Measurements from ENCODE around the gene FERMT1. TPM values are rescaled to one million over a fixed set of nuclear protein-coding genes. Genes with fewer than 3 reads are reported as not detected.

FERMT1 gene
- total and polyA plus RNA-seq, 2 of the 13 experiments (the other 11 are each of a cell fraction or from before 2014, with no cell fraction given): 15.8 to 29.5 TPM

DNA sequence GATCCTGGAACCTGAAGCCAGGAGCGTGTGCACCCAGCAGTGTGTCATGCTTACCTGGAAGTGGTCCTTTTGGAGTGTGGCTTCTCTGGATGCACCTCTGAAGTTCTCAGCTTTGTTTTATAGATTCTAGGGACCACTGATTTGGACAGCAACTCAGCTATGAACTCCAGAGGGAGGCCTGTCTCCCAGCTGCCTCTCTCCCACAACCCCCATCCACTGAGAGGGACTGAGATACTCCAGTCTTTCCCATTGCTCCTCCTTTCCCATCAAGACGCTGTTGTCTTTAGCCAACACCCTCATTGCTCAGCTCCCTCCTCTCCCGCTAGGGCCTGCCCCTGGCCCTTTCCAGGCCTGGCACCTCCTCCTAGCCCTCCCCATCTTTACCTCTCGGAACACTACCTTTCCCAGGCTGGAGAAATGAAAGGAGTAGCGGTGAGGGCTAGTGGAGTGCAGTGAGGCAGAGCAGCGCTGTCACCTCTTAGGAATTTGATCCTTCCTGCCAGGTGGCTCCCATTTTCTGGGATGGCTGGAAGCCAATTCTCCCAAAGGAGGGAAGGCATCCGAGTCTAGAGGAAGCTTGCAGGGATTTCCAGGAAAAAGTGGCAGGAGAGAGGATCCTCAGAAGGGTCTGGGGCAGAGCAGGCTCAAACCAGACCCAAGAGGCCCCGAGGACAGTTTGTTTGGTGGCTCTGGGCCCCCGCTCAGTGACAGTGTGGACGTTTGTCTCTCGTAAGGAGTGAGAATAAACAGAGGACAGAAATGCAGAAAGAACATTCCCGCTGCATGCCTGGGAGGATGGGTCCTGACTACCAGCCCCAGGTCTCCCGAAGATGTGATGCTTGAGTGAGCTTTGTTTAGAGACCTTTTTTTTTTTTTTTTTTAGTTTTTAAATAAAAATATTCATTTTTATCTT is 68.8 kb downstream of the FERMT1 start, which contains the start of gene LRRN4 (continued):
- TF ChIP-seq AKNA (CRISPR knock-in tag; IDR thresholded peaks at IDR 0.05; ENCODE audit: borderline replicate concordance) (no peak), EHMT2 (IDR thresholded peaks at IDR 0.05; ENCODE audit: borderline replicate concordance, low read depth, low read length) (no peak), KAT2B (IDR thresholded peaks at IDR 0.05; ENCODE audit: borderline replicate concordance, low read depth, low read length) (no peak), NBN (conservative IDR thresholded peaks at IDR 0.05) (no peak), CREM (IDR thresholded peaks at IDR 0.05) (no peak), CREM (CRISPR knock-in tag; IDR thresholded peaks at IDR 0.05) (no peak), YEATS4 (CRISPR knock-in tag; IDR thresholded peaks at IDR 0.05; ENCODE audit: borderline replicate concordance) (no peak), ZSCAN29 (CRISPR knock-in tag; conservative IDR thresholded peaks at IDR 0.05) (no peak), HDAC6 (IDR thresholded peaks at IDR 0.05; ENCODE audit: low read depth, low read length) (no peak), ZFP62 (CRISPR knock-in tag; IDR thresholded peaks at IDR 0.05) (no peak), ZFP82 (CRISPR knock-in tag; IDR thresholded peaks at IDR 0.05; ENCODE audit: borderline replicate concordance) (no peak), ZFP1 (CRISPR knock-in tag; IDR thresholded peaks at IDR 0.05) (no peak), NR2C2 (CRISPR knock-in tag; IDR thresholded peaks at IDR 0.05; ENCODE audit: borderline replicate concordance) (no peak), TOE1 (CRISPR knock-in tag; IDR thresholded peaks at IDR 0.05) (no peak), ZNF652 (CRISPR knock-in tag; IDR thresholded peaks at IDR 0.05; ENCODE audit: borderline replicate concordance, low read depth) (no peak)
- TF ChIP-seq, protein P1, sequence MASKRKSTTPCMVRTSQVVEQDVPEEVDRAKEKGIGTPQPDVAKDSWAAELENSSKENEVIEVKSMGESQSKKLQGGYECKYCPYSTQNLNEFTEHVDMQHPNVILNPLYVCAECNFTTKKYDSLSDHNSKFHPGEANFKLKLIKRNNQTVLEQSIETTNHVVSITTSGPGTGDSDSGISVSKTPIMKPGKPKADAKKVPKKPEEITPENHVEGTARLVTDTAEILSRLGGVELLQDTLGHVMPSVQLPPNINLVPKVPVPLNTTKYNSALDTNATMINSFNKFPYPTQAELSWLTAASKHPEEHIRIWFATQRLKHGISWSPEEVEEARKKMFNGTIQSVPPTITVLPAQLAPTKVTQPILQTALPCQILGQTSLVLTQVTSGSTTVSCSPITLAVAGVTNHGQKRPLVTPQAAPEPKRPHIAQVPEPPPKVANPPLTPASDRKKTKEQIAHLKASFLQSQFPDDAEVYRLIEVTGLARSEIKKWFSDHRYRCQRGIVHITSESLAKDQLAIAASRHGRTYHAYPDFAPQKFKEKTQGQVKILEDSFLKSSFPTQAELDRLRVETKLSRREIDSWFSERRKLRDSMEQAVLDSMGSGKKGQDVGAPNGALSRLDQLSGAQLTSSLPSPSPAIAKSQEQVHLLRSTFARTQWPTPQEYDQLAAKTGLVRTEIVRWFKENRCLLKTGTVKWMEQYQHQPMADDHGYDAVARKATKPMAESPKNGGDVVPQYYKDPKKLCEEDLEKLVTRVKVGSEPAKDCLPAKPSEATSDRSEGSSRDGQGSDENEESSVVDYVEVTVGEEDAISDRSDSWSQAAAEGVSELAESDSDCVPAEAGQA (IDR thresholded peaks at IDR 0.05; ENCODE audit: low read depth): no peak
- TF ChIP-seq, protein P1 (CRISPR knock-in tag; IDR thresholded peaks at IDR 0.05; ENCODE audit: borderline replicate concordance): no peak
- TF ChIP-seq, protein P2, sequence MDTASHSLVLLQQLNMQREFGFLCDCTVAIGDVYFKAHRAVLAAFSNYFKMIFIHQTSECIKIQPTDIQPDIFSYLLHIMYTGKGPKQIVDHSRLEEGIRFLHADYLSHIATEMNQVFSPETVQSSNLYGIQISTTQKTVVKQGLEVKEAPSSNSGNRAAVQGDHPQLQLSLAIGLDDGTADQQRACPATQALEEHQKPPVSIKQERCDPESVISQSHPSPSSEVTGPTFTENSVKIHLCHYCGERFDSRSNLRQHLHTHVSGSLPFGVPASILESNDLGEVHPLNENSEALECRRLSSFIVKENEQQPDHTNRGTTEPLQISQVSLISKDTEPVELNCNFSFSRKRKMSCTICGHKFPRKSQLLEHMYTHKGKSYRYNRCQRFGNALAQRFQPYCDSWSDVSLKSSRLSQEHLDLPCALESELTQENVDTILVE (CRISPR knock-in tag; IDR thresholded peaks at IDR 0.05): no peak
